Stimulated activated CD4-positive, alpha-beta T cell treated with anti-CD3 and anti-CD28 coated beads, TNF-alpha, amount 100 ng/mL, for 1 hour (primary cell): ENCODE results near the gene HPCAL4.

ENCODE experiments used
- DNase-seq, 3 donors: peaks; one replicate each; pipeline ENCODE4 v3.0.0-alpha.2; 2020; ENCODE audit warnings: low read depth in 3 of 3, low spot score in 1 of 3

Gene HPCAL4

GRCh38 chr1:39704757-39705156, 13.5 kb upstream of the HPCAL4 start:
- no peak for DNase-seq

- DNase-seq: no peak
Measured at GRCh38 chr1:39701049-39701439, 9.8 kb upstream of the HPCAL4 start.

GRCh38 chr1:39700348-39700747, 9.1 kb upstream of the HPCAL4 start:
- DNase-seq: no peak

GRCh38 chr1:39699419-39699818, 8.2 kb upstream of the HPCAL4 start:
- no peak for DNase-seq

GRCh38 chr1:39698568-39698967, 7.3 kb upstream of the HPCAL4 start:
- DNase-seq: no peak

- no peak for DNase-seq
Measured at GRCh38 chr1:39696448-39696847, 5.2 kb upstream of the HPCAL4 start.

GRCh38 chr1:39695016-39695415, 3.8 kb upstream of the HPCAL4 start:
- no peak for DNase-seq

- no peak for DNase-seq
Measured at GRCh38 chr1:39694026-39694425, 2.8 kb upstream of the HPCAL4 start.

GRCh38 chr1:39692152-39693074, 1.2 kb upstream of the HPCAL4 start:
- DNase-seq: no peak

GRCh38 chr1:39690794-39691382, 345 bp downstream of the HPCAL4 start:
- DNase-seq: no peak

GRCh38 chr1:39690225-39690624, 1.0 kb downstream of the HPCAL4 start:
- DNase-seq: no peak

- no peak for DNase-seq
Measured at GRCh38 chr1:39689635-39690034, 1.6 kb downstream of the HPCAL4 start.

- DNase-seq: no peak
Measured at GRCh38 chr1:39689214-39689613, 2.0 kb downstream of the HPCAL4 start.

- DNase-seq: no peak
Measured at GRCh38 chr1:39688706-39689105, 2.5 kb downstream of the HPCAL4 start.

- DNase-seq: no peak
Measured at GRCh38 chr1:39687243-39687642, 4.0 kb downstream of the HPCAL4 start.

GRCh38 chr1:39685071-39685470, 6.2 kb downstream of the HPCAL4 start:
- DNase-seq: no peak

GRCh38 chr1:39684313-39684664, 6.9 kb downstream of the HPCAL4 start:
- DNase-seq: no peak

GRCh38 chr1:39683591-39684312, 7.5 kb downstream of the HPCAL4 start:
- DNase-seq: no peak

GRCh38 chr1:39681999-39682398, 9.2 kb downstream of the HPCAL4 start:
- DNase-seq: no peak

- no peak for DNase-seq
Measured at GRCh38 chr1:39681294-39681693, 9.9 kb downstream of the HPCAL4 start.

GRCh38 chr1:39680751-39681150, 10.5 kb downstream of the HPCAL4 start:
- DNase-seq: no peak

- no peak for DNase-seq
Measured at GRCh38 chr1:39679821-39680220, 11.4 kb downstream of the HPCAL4 start.
